K562 (cell line): ENCODE results near the gene STON2. TPM values are rescaled to one million over a fixed set of nuclear protein-coding genes. Genes with fewer than 3 reads are reported as not detected.

Experiments used
- CEBPB ChIP-seq: fragments of 450-650 bp; IDR thresholded peaks from 2 replicates; pipeline ENCODE4 v1.6.1; 2016; ENCODE audit warnings: missing genetic modification characterization, missing compliant biosample characterization
- DPF2 ChIP-seq: fragments of 450-650 bp; IDR thresholded peaks from 2 replicates; pipeline ENCODE4 v1.6.1; 2016
- EWSR1 ChIP-seq: fragments of 450-650 bp; IDR thresholded peaks from 2 replicates; pipeline ENCODE4 v1.6.1; 2018; ENCODE audit warnings: borderline replicate concordance, mild to moderate bottlenecking, low read depth, moderate library complexity; ENCODE audit not compliant: partially characterized antibody
- FOXP4 ChIP-seq: sonication (generic); formaldehyde crosslinking; IDR thresholded peaks from 2 replicates; pipeline ENCODE4 v1.8.0; 2022; ENCODE audit warnings: mild to moderate bottlenecking, missing genetic modification reagents, borderline replicate concordance
- HDAC1 ChIP-seq, 2 experiments: fragments of 450-650 bp; IDR thresholded peaks; 2 replicates each; pipeline ENCODE4 v1.6.1; 2016 to 2017; ENCODE audit warnings: inconsistent platforms in 1 of 2, mild to moderate bottlenecking in 1 of 2, moderate library complexity in 1 of 2
- MXD1 ChIP-seq: fragments of 250-450 bp; sonication (Bioruptor Pico); IDR thresholded peaks from 2 replicates; pipeline ENCODE4 v1.8.0; 2021; ENCODE audit warnings: borderline replicate concordance, mild to moderate bottlenecking, moderate library complexity; ENCODE audit not compliant: poor library complexity, severe bottlenecking
- MYNN ChIP-seq, 2 experiments: sonication (generic); formaldehyde crosslinking in 1 of 2; IDR thresholded peaks; 2 replicates each; pipeline versions ENCODE4 v1.5.0 to v1.6.1; 2016 to 2020; ENCODE audit warnings: antibody characterized with exemption in 1 of 2, missing genetic modification reagents in 1 of 2
- RFX5 ChIP-seq: IDR thresholded peaks from 2 replicates; pipeline ENCODE4 v1.6.1; 2011; ENCODE audit warnings: low read depth, mild to moderate bottlenecking, improper control_type of control experiment, low read length
- SPI1 ChIP-seq: IDR thresholded peaks from 2 replicates; pipeline ENCODE4 v1.6.1; 2011; ENCODE audit warnings: low read depth, low read length, control low read depth, borderline replicate concordance
- ZHX1 ChIP-seq: fragments of 150-350 bp; conservative IDR thresholded peaks from 2 replicates; pipeline ENCODE4 v1.6.1; 2014; ENCODE audit warnings: low read length
- polyA plus RNA-seq, 8 experiments: library from polyadenylated mRNA; depleted of rRNA in 4 of 8; stranded (reverse) in 5 of 8; unstranded in 3 of 8; fragments of >200 nt; fragmentation: Nextera tagmentation in 2 of 8; fragmentation: Illumina TruSeq in 1 of 8; extraction: Ambion mirVana in 2 of 8; extraction: Trizol in 1 of 8; gene quantifications; 2 replicates each; pipeline versions ENCODE4 v1.2.1 to v1.2.3, GENCODE V29; 2011 to 2014; ENCODE audit warnings: inconsistent platforms in 1 of 8, missing spikeins in 1 of 8
- total RNA-seq, 7 experiments: library from RNA; depleted of rRNA in 6 of 7; stranded (reverse); fragments of >200 nt in 6 of 7; fragmentation: Illumina TruSeq in 2 of 7; extraction: Trizol in 2 of 7; gene quantifications; 2 replicates each; pipeline versions ENCODE4 v1.2.1 to v1.2.3, GENCODE V29; 2011 to 2021; ENCODE audit warnings: low replicate concordance in 1 of 7
- TF ChIP-seq, protein P1 (sequence below): fragments of 250-450 bp; sonication (Bioruptor Pico); IDR thresholded peaks from 2 replicates; pipeline ENCODE4 v1.8.0; 2021; ENCODE audit warnings: moderate library complexity, mild to moderate bottlenecking, inconsistent platforms

STON2 gene
- total and polyA plus RNA-seq, 9 of the 15 experiments (the other 6 are each of a cell fraction or from before 2014, with no cell fraction given) = 7.8 to 99.3 (median 53.5) TPM

DNA sequence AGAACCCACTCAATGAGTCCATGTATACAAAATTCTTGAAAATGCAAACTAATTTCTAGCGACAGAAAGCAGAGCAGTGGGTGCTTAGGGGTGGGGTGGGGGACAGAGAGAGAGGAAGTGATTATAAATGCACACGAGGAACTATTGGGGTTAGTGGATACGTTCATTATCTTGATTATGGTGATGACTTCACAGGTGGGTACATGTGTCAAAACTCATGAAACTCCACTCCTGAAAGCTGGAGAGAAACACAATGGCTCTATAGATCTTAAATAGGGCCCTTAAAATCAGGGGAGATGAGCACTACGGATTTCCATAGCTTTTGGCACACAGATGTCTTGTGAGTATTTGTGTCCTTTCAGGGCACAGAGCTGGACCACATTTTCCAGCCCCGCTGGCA lies 59.9 kb downstream of the STON2 start (continued):
- TF ChIP-seq FOXP4 (CRISPR knock-in tag) (no peak), MYNN (IDR thresholded peaks at IDR 0.05) (no peak), MYNN (CRISPR knock-in tag; IDR thresholded peaks at IDR 0.05) (no peak), DPF2 (no peak), SPI1 (no peak), EWSR1 (no peak), MXD1 (CRISPR knock-in tag) (no peak), ZHX1 (no peak), CEBPB (no peak), RFX5 (no peak), HDAC1 (IDR thresholded peaks at IDR 0.05) (no peak)
- TF ChIP-seq, protein P1, sequence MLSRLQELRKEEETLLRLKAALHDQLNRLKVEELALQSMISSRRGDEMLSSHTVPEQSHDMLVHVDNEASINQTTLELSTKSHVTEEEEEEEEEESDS (CRISPR knock-in tag) = no peak
- TF ChIP-seq, all 486 proteins: peak for 0
